HUES64 (cell line): ENCODE data around the gene DNALI1.
"Not testable (repeated sequence)": the region's sequence is repeated elsewhere in the genome, so short reads cannot be mapped to it uniquely, and the experiment has no call there.

ENCODE experiments used
- H3K27ac ChIP-seq: 2 replicates; pipeline ENCODE4 v1.7.0; 2013; ENCODE audit warnings: low read depth, low read length, inconsistent platforms
- H3K27me3 ChIP-seq: 2 replicates; pipeline ENCODE4 v1.6.1; 2013; ENCODE audit warnings: mild to moderate bottlenecking, low read length; ENCODE audit not compliant: insufficient read depth
- H3K36me3 ChIP-seq: 2 replicates; pipeline ENCODE4 v1.6.1; 2013; ENCODE audit warnings: mild to moderate bottlenecking, low read length; ENCODE audit not compliant: insufficient read depth
- H3K4me1 ChIP-seq: 2 replicates; pipeline ENCODE4 v1.6.1; 2013; ENCODE audit warnings: mild to moderate bottlenecking, low read length, moderate library complexity; ENCODE audit not compliant: insufficient read depth
- H3K4me3 ChIP-seq: 2 replicates; pipeline ENCODE4 v1.5.1; 2013; ENCODE audit warnings: mild to moderate bottlenecking, low read length, moderate library complexity
- H3K9ac ChIP-seq: 2 replicates; pipeline ENCODE4 v1.6.1; 2013; ENCODE audit warnings: mild to moderate bottlenecking, low read depth, low read length
- H3K9me3 ChIP-seq: 2 replicates; pipeline ENCODE4 v1.6.1; 2013; ENCODE audit warnings: low read depth, low read length; ENCODE audit not compliant: insufficient read depth
- WGBS: fragments of 150-250, 120-280 bp; methylation state at CpG from one replicate; pipeline ENCODE4 v1.1.7; 2013; ENCODE audit warnings: missing lambda C conversion rate; 5-methylcytosine and 5-hydroxymethylcytosine counted together

Gene DNALI1

GRCh38 chr1:37557402-37557801 lies 662 bp downstream of the DNALI1 start:
- Histone ChIP-seq H3K4me1 (peaks cover 6% of the 10 kb centered on the region; the same call in 1 of the 2 replicates), H3K4me3 (peak overlapping the region; percentile 48), H3K9me3 (peaks cover 6% of the 10 kb centered on the region; the same call in 1 of the 2 replicates), H3K27me3 (no peaks in the 10 kb centered on the region), H3K9ac (no peak overlapping the region; the same call in 1 of the 2 replicates), H3K27ac (no peak overlapping the region), H3K36me3 (peaks cover 4% of the 10 kb centered on the region)
- 93% methylated on average over 3 of the region's 3 CpGs for WGBS

GRCh38 chr1:37558411-37558810 lies 1.7 kb downstream of the DNALI1 start:
- Histone ChIP-seq H3K4me1 (no peaks in the 10 kb centered on the region), H3K9ac (no peak overlapping the region), H3K27me3 (no peaks in the 10 kb centered on the region), H3K9me3 (peaks cover 6% of the 10 kb centered on the region; the same call in 1 of the 2 replicates), H3K4me3 (no peak overlapping the region), H3K27ac (no peak overlapping the region), H3K36me3 (no peaks in the 10 kb centered on the region)
- 98% methylated on average over 1 of the region's 1 CpG for WGBS

- no peaks in the 10 kb centered on the region for H3K27me3 ChIP-seq
- 93% methylated on average over 6 of the region's 7 CpGs for WGBS
- H3K4me3 ChIP-seq: no peak overlapping the region
- no peak overlapping the region for H3K9ac ChIP-seq
- H3K36me3 ChIP-seq: 0 out of 2 replicates have a peak, but pooled peaks cover 1% of the 10 kb centered on the region
- H3K9me3 ChIP-seq: peaks cover 6% of the 10 kb centered on the region; the same call in 1 of the 2 replicates
- no peaks in the 10 kb centered on the region for H3K4me1 ChIP-seq
- H3K27ac ChIP-seq: no peak overlapping the region
Observed at GRCh38 chr1:37559080-37559479, 2.3 kb downstream of the DNALI1 start.

- WGBS: 87% methylated on average over 12 of the region's 12 CpGs
- not testable (repeated sequence) for H3K36me3 ChIP-seq, H3K4me3 ChIP-seq, H3K9me3 ChIP-seq, H3K4me1 ChIP-seq, H3K9ac ChIP-seq, H3K27me3 ChIP-seq, H3K27ac ChIP-seq
Observed at GRCh38 chr1:37559957-37560379, 3.2 kb downstream of the DNALI1 start.

GRCh38 chr1:37560401-37561132 lies 3.8 kb downstream of the DNALI1 start:
- WGBS: 87% methylated on average over 9 of the region's 10 CpGs
- no peaks in the 10 kb centered on the region for H3K27me3 ChIP-seq
- H3K9ac ChIP-seq: no peak overlapping the region
- H3K36me3 ChIP-seq: peaks cover 13% of the 10 kb centered on the region
- no peaks in the 10 kb centered on the region for H3K9me3 ChIP-seq
- no peaks in the 10 kb centered on the region for H3K4me1 ChIP-seq
- no peak overlapping the region for H3K4me3 ChIP-seq
- H3K27ac ChIP-seq: no peak overlapping the region

GRCh38 chr1:37561133-37562132 lies 4.7 kb downstream of the DNALI1 start:
- WGBS: 91% methylated on average over 21 of the region's 21 CpGs
- H3K27me3 ChIP-seq: no peaks in the 10 kb centered on the region
- H3K4me3 ChIP-seq: no peak overlapping the region
- peaks cover 22% of the 10 kb centered on the region for H3K36me3 ChIP-seq
- H3K27ac ChIP-seq: no peak overlapping the region
- H3K9ac ChIP-seq: no peak overlapping the region
- no peaks in the 10 kb centered on the region for H3K9me3 ChIP-seq
- no peaks in the 10 kb centered on the region for H3K4me1 ChIP-seq

- H3K36me3 ChIP-seq: peaks cover 38% of the 10 kb centered on the region
- H3K27me3 ChIP-seq: no peaks in the 10 kb centered on the region
- H3K4me3 ChIP-seq: no peak overlapping the region
- H3K4me1 ChIP-seq: no peaks in the 10 kb centered on the region
- 97% methylated on average over 1 of the region's 1 CpG for WGBS
- H3K9ac ChIP-seq: no peak overlapping the region
- H3K9me3 ChIP-seq: no peaks in the 10 kb centered on the region
- H3K27ac ChIP-seq: no peak overlapping the region
Observed at GRCh38 chr1:37562984-37563383, 6.2 kb downstream of the DNALI1 start.

- no peaks in the 10 kb centered on the region for H3K27me3 ChIP-seq
- no peak overlapping the region for H3K9ac ChIP-seq
- no peak overlapping the region for H3K4me3 ChIP-seq
- no peaks in the 10 kb centered on the region for H3K4me1 ChIP-seq
- no peaks in the 10 kb centered on the region for H3K9me3 ChIP-seq
- peaks cover 57% of the 10 kb centered on the region for H3K36me3 ChIP-seq
- no peak overlapping the region for H3K27ac ChIP-seq
Observed at GRCh38 chr1:37564892-37565291, 8.2 kb downstream of the DNALI1 start.

GRCh38 chr1:37567023-37567422 lies 10.3 kb downstream of the DNALI1 start:
- Histone ChIP-seq H3K4me1 (no peaks in the 10 kb centered on the region), H3K9me3 (no peaks in the 10 kb centered on the region), H3K36me3 (peaks cover 76% of the 10 kb centered on the region), H3K9ac (no peak overlapping the region), H3K4me3 (no peak overlapping the region), H3K27ac (no peak overlapping the region), H3K27me3 (no peaks in the 10 kb centered on the region)
- WGBS: 94% methylated on average over 3 of the region's 3 CpGs

- H3K36me3 ChIP-seq: peaks cover 98% of the 10 kb centered on the region
- H3K4me3 ChIP-seq: no peak overlapping the region
- H3K9me3 ChIP-seq: no peaks in the 10 kb centered on the region
- H3K4me1 ChIP-seq: no peaks in the 10 kb centered on the region
- H3K27me3 ChIP-seq: no peaks in the 10 kb centered on the region
- WGBS: 97% methylated on average over 3 of the region's 3 CpGs
- no peak overlapping the region for H3K27ac ChIP-seq
- H3K9ac ChIP-seq: no peak overlapping the region
Observed at GRCh38 chr1:37570528-37571334, 14.0 kb downstream of the DNALI1 start.
